H1 (cell line): ENCODE measurements around the gene ALOX5AP. TPM values are rescaled to one million over a fixed set of nuclear protein-coding genes. Genes with fewer than 3 reads are reported as not detected.

Experiments used
- CEBPB ChIP-seq: IDR thresholded peaks from 2 replicates; pipeline ENCODE4 v1.6.1; 2012; ENCODE audit warnings: low read depth, low read length
- CTBP2 ChIP-seq: IDR thresholded peaks from 2 replicates; pipeline ENCODE4 v1.7.0; 2011; ENCODE audit warnings: borderline replicate concordance, mild to moderate bottlenecking, moderate library complexity, mixed read lengths, low read length; ENCODE audit not compliant: insufficient read depth, insufficient read length
- POLR2AphosphoS5 ChIP-seq: IDR thresholded peaks from 2 replicates; pipeline ENCODE4 v1.6.1; 2011; ENCODE audit warnings: low read depth, low read length
- POU5F1 ChIP-seq: IDR thresholded peaks from 2 replicates; pipeline ENCODE4 v1.6.1; 2011; ENCODE audit warnings: low read depth, mild to moderate bottlenecking, low read length, moderate library complexity
- SIN3A ChIP-seq, 2 experiments: IDR thresholded peaks in 1 of 2; conservative IDR thresholded peaks in 1 of 2; 2 replicates each; pipeline ENCODE4 v1.6.1; 2011 to 2012; ENCODE audit warnings: low read length in 2 of 2, improper control_type of control experiment in 1 of 2, low read depth in 1 of 2, mild to moderate bottlenecking in 1 of 2
- polyA plus RNA-seq, 7 experiments: library from polyadenylated mRNA; depleted of rRNA in 3 of 7; stranded (reverse) in 5 of 7; unstranded in 2 of 7; fragments of >200 nt in 5 of 7; fragments of 200-250 nt in 2 of 7; gene quantifications; 1 replicate in 5 of 7; 2 replicates in 1 of 7; 4 replicates in 1 of 7; pipeline versions ENCODE4 v1.2.1 to v1.2.3, GENCODE V29; 2011 to 2013; ENCODE audit warnings: missing spikeins in 2 of 7, mixed read lengths in 2 of 7
- total RNA-seq: library from RNA; stranded (reverse); fragmentation: NEBNext Ultra II Directional; extraction: Animal tissue kit (Norgen Biotek cat#: 25700); gene quantifications from 2 replicates; pipeline ENCODE4 v1.2.1, GENCODE V29; 2021

ALOX5AP gene
- total and polyA plus RNA-seq, 2 of the 8 experiments (the other 6 are each of a cell fraction or from before 2014, with no cell fraction given): not detected

DNA sequence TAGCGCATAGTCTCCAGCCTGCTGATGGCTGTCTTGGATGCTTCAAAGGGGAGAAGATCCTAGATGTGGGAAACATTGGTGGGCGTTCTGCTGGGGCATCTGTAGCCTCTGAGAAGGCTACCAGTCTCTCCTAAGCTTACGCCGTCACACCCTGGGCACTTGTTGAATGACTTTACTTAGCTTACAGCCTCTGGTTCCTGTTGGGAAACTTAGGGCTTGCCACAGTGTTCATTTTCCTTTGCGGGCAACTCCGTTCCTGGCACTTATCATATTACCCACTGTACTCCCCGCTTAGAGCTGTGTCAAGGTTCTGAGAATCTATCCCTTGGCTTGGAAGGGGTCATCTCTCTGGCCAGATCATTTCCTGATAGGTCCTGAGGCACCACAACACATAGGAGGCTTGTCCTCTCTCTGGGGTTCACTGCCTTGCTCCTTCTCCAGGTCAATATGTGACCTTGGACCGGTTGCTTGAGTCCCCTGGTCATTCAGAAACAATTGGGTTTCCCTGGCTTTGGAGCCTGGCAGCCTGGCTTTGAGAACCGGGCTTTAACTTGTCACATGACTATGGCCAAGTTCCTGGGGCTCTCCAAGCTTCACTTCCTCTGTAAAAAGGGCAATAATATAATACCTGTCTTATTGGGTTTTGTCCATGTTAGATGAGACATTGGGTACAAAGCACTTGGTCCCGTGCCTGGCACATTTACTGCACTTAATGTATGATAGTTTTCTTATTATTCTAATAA is 20.5 kb upstream of the ALOX5AP start (continued):
- TF ChIP-seq POU5F1 (no peak), CEBPB (no peak), POLR2AphosphoS5 (no peak), CTBP2 (no peak), SIN3A (conservative IDR thresholded peaks at IDR 0.05 in 1 of 2, IDR thresholded peaks at IDR 0.05 in 1 of 2; ENCODE audit: low read depth in 1 of 2, low read length in 2 of 2) (no peak)
- TF ChIP-seq, all 59 proteins: peak for 0
